Lower lobe of right lung (tissue), 2 donors: ENCODE measurements around the gene BEND6. TPM values are rescaled to one million over a fixed set of nuclear protein-coding genes. Genes with fewer than 3 reads are reported as not detected.

ENCODE experiments used
- ATAC-seq, 2 donors: fragments of 200-7000 bp; cut with Tn5 transposase; one replicate each; pipeline ENCODE4 v1.9.1; 2020 to 2022; ENCODE audit warnings: mild to moderate bottlenecking in 2 of 2, moderate library complexity in 2 of 2
- DNase-seq: peaks from one replicate; pipeline ENCODE4 v3.0.0-alpha.2; 2020
- H3K27ac ChIP-seq: fragments of 200-600 bp; one replicate; pipeline ENCODE4 v1.8.0; 2022
- H3K27me3 ChIP-seq: fragments of 200-600 bp; one replicate; pipeline ENCODE4 v1.8.0; 2022; ENCODE audit warnings: low read depth
- H3K36me3 ChIP-seq: fragments of 200-600 bp; one replicate; pipeline ENCODE4 v1.8.0; 2022; ENCODE audit warnings: mild to moderate bottlenecking
- H3K4me1 ChIP-seq: fragments of 200-600 bp; one replicate; pipeline ENCODE4 v1.8.0; 2022
- H3K4me3 ChIP-seq: fragments of 200-600 bp; one replicate; pipeline ENCODE4 v1.8.0; 2022; ENCODE audit warnings: mild to moderate bottlenecking
- H3K9me3 ChIP-seq: fragments of 200-600 bp; one replicate; pipeline ENCODE4 v1.8.0; 2022
- CTCF ChIP-seq: fragments of 200-600 bp; IDR thresholded peaks from one replicate; pipeline ENCODE4 v1.8.0; 2022; ENCODE audit warnings: antibody characterized with exemption, mild to moderate bottlenecking
- intact Hi-C: fragments of 100-400 bp; cut with DNase I; formaldehyde crosslinking; loops from one replicate; pipeline ENCODE4 v1.11.0; 2022
- total RNA-seq: library from RNA; stranded (reverse); fragmentation: NEBNext Ultra II Directional; extraction: Animal tissue kit (Norgen Biotek cat#: 25700); gene quantifications from one replicate; pipeline ENCODE4 v1.2.1, GENCODE V29; 2021
- donor health status: DM: no; HTN: yes; CAD: no; lungs with severe emphysema.

Gene BEND6
- total RNA-seq, 1 donor from 2014 or later: 0.32 TPM

GRCh38 chr6:56923565-56923964, 31.3 kb upstream of the BEND6 start:
- no peak for TF ChIP-seq CTCF
- Histone ChIP-seq H3K4me3 (no peak overlapping the region), H3K27ac (no peak overlapping the region), H3K36me3 (no peaks in the 10 kb centered on the region), H3K4me1 (no peaks in the 10 kb centered on the region), H3K9me3 (no peaks in the 10 kb centered on the region), H3K27me3 (no peaks in the 10 kb centered on the region)
- intact Hi-C loops: no loop called here
- DNase-seq: no peak
- ATAC-seq: no peak

- Histone ChIP-seq H3K27me3 (no peaks in the 10 kb centered on the region), H3K4me3 (no peak overlapping the region), H3K4me1 (no peaks in the 10 kb centered on the region), H3K27ac (no peak overlapping the region), H3K9me3 (no peaks in the 10 kb centered on the region), H3K36me3 (no peaks in the 10 kb centered on the region)
- intact Hi-C loops: no loop called here
- DNase-seq (no peak), ATAC-seq (no peak)
- no peak for TF ChIP-seq CTCF
Observed at GRCh38 chr6:56927538-56928453, 27.1 kb upstream of the BEND6 start.

GRCh38 chr6:56930846-56931245, 24.1 kb upstream of the BEND6 start:
- H3K27me3 ChIP-seq: no peaks in the 10 kb centered on the region
- no peaks in the 10 kb centered on the region for H3K36me3 ChIP-seq
- intact Hi-C loops: no loop called here
- no peak overlapping the region for H3K27ac ChIP-seq
- ATAC-seq (no peak), DNase-seq (no peak)
- TF ChIP-seq CTCF: no peak
- no peaks in the 10 kb centered on the region for H3K9me3 ChIP-seq
- H3K4me1 ChIP-seq: no peaks in the 10 kb centered on the region
- H3K4me3 ChIP-seq: no peak overlapping the region

- ATAC-seq: no peak
- DNase-seq: no peak
- Histone ChIP-seq H3K9me3 (no peaks in the 10 kb centered on the region), H3K27ac (no peak overlapping the region), H3K27me3 (no peaks in the 10 kb centered on the region), H3K36me3 (no peaks in the 10 kb centered on the region), H3K4me1 (no peaks in the 10 kb centered on the region), H3K4me3 (no peak overlapping the region)
- no peak for TF ChIP-seq CTCF
- intact Hi-C loops: no loop called here
Observed at GRCh38 chr6:56932910-56933477, 21.9 kb upstream of the BEND6 start.

- Histone ChIP-seq H3K36me3 (no peaks in the 10 kb centered on the region), H3K9me3 (no peaks in the 10 kb centered on the region), H3K4me1 (no peaks in the 10 kb centered on the region), H3K27ac (no peak overlapping the region), H3K4me3 (no peak overlapping the region), H3K27me3 (no peaks in the 10 kb centered on the region)
- no peak for TF ChIP-seq CTCF
- no peak for ATAC-seq
- no peak for DNase-seq
- intact Hi-C loops: no loop called here
Observed at GRCh38 chr6:56933650-56934049, 21.3 kb upstream of the BEND6 start.
